ENCODE results near the gene SPG7.

DNA sequence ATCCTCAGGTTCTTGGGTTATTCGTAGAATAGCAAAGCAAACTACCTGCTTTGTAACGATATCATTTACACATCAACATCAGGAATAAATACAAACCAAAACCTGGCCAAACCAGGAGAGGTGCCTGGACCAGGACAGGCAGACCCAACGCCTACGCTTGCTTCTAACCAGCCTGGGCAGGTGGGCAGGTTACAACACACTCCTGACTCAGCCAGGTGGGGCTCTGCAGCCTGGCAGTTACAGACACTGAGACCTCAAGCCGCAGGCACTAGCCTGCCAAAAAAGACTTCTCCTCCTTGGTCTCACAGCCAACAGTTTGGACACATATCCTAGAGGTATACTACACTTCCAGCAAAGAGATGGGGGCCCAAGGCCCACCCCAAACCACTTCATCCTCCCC is 31.8 kb upstream of the SPG7 start:
- TF ChIP-seq POLR2A (IDR thresholded peaks at IDR 0.05; ENCODE audit: low read depth, low read length) (no peak), TAF1 (IDR thresholded peaks at IDR 0.05; ENCODE audit: low read depth, low read length) (no peak), POLR2AphosphoS5 (IDR thresholded peaks at IDR 0.05; ENCODE audit: low read depth, low read length) (peak; percentile 40; the same call in 1 of the 2 replicates), POU2F2 (IDR thresholded peaks at IDR 0.05; ENCODE audit: low read depth, low read length) (no peak), SPI1 (IDR thresholded peaks at IDR 0.05; ENCODE audit: low read depth, low read length) (no peak)
